Fibroblast of pulmonary artery (primary cell): ENCODE results near the gene IDS.
A peak's percentile ranks its signal among the peaks of the same experiment; 100 is the strongest.
"Not testable (repeated sequence)": the region's sequence is repeated elsewhere in the genome, so short reads cannot be mapped to it uniquely, and the experiment has no call there.

Experiments used
- DNase-seq: peaks from one replicate; pipeline ENCODE4 v3.0.0-alpha.2; 2010; ENCODE audit warnings: low read depth
- H3K4me3 ChIP-seq: replicated peaks from 2 replicates; pipeline ENCODE4 v1.5.1; 2011; ENCODE audit warnings: low read depth, mild to moderate bottlenecking, control low read depth, low read length, moderate library complexity
- CTCF ChIP-seq: IDR thresholded peaks from 2 replicates; pipeline ENCODE4 v1.5.1; 2011; ENCODE audit warnings: mild to moderate bottlenecking, control low read depth, low read length, inconsistent platforms; ENCODE audit errors: missing control alignments

Gene IDS

GRCh38 chrX:149540131-149540620 lies 35.1 kb upstream of the IDS start:
- peak; percentile 89 for DNase-seq
- H3K4me3 ChIP-seq: peak overlapping the region; percentile 79
- no peak for TF ChIP-seq CTCF

GRCh38 chrX:149539283-149540130 lies 34.4 kb upstream of the IDS start:
- peak overlapping the region; percentile 58 for H3K4me3 ChIP-seq
- no peak for TF ChIP-seq CTCF
- peak; percentile 95 for DNase-seq

DNA sequence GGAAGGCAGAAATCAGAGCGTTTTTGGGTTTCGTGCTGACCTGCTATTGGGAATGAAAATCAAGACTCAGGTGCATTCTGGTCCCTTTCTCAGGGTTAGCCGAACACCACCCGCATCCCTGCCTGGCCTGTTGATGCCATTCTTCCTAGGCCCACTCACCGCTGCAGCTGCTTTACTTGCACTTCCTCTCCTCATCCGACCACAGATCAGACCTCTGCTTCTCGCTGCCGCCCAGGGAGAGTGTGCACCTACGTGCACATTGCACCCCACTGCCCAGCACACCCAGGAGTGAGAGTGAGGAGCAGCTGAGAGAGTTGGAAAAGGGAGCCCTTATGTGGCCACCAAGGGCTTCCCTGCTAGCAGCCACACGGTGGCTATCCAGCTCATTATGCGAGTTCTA lies 32.4 kb upstream of the IDS start:
- not testable (repeated sequence) for H3K4me3 ChIP-seq, DNase-seq

- DNase-seq, H3K4me3 ChIP-seq: not testable (repeated sequence)
These were observed 30.0 kb upstream of the IDS start for GRCh38 chrX:149534926-149535602.

DNA sequence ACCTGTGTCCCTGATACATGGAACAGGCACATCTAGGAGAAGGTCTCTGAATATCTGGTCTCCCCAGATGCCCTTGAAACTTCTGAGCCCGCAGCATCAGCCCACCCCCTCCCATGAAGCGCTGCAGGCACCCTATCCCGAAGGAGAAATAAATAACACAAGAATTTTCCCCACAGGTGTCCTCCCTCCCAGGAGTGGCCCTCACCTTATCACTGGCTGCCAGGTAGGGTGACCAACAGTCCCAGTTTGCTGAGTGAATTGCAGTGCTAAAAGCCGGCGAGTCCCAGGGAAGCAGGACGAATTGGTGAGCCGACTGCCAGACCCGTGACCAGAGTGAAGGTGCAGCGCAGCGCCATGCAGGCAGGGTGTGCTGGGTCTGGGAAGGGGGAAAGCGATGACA lies 28.9 kb upstream of the IDS start:
- DNase-seq: not testable (repeated sequence)

GRCh38 chrX:149532868-149533267 lies 27.8 kb upstream of the IDS start:
- not testable (repeated sequence) for DNase-seq, H3K4me3 ChIP-seq

More for the DNA sequence above, 28.9 kb upstream of the IDS start:
- not testable (repeated sequence) for H3K4me3 ChIP-seq

DNA sequence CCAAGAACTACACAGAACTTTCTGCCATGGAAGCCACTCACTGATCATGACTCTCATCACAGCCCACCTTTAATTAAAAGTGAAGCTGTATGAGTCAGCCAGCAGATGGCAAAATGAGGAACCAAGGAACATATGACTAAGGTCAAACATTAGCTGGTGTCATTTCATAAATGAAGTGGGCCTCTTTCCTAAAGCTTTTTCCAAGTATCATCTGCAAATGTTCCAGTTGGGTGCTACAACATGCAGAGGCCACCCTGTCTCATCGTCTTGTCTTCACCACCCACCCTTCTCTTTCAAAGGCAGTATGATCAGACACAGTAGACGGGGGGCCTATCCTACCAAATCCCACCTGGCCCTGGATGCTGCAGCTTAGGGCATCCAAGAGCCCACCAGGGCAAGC lies 26.5 kb upstream of the IDS start:
- H3K4me3 ChIP-seq: no peak overlapping the region
- TF ChIP-seq CTCF: no peak

GRCh38 chrX:149528381-149528780 lies 23.3 kb upstream of the IDS start:
- TF ChIP-seq CTCF: no peak
- DNase-seq: no peak

More for the DNA sequence above, 26.5 kb upstream of the IDS start:
- no peak for DNase-seq

GRCh38 chrX:149527705-149528104 lies 22.6 kb upstream of the IDS start:
- no peak overlapping the region for H3K4me3 ChIP-seq
- peak; percentile 53 for TF ChIP-seq CTCF
- peak; percentile 40 for DNase-seq

More at GRCh38 chrX:149528381-149528780, 23.3 kb upstream of the IDS start:
- H3K4me3 ChIP-seq: no peak overlapping the region

DNA sequence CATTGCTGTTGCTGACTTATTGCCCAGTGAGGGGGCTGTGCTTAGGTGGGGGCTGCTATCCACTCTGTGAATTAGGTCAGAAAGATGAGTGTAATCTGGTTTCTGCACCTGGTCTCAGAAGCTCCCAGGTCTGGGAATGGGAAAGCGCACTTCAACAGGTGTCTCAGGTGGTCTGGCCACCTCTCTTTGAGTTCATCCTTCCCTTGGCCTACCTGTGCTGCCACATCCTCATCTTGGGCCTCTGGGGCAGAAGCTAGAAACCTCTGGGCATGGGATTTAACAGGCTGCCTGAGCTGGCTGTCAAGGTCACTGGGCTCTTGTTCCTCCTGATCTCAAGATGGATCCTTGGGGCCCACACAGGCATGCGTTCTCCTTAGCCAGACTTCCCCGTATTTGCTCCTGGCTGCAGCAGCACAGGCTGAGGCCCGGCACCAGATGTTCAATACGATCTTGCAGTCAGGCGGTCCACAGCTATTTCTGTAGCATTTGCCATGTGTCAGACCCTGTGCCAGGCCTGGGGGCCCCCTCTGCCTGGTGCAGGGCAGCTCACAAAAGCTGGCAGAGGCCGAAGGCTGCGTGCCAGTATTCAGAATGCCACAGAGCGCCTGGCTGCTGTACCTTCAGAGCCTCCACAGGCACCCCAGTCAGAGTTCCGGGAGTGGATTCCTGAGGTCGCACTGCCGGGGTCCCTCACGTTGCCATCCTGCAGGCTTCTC lies 21.4 kb upstream of the IDS start:
- DNase-seq, H3K4me3 ChIP-seq: not testable (repeated sequence)

- DNase-seq, H3K4me3 ChIP-seq: not testable (repeated sequence)
These were observed 20.8 kb upstream of the IDS start for GRCh38 chrX:149525903-149526302.

GRCh38 chrX:149525389-149525788 lies 20.3 kb upstream of the IDS start:
- H3K4me3 ChIP-seq: not testable (repeated sequence)
- peak; percentile 76 for DNase-seq
